ENCODE data around the gene EIF2A. TPM values are rescaled to one million over a fixed set of nuclear protein-coding genes. Genes with fewer than 3 reads are reported as not detected.

Gene EIF2A
- total RNA-seq, 1 donor from 2014 or later, result 80.9 TPM

- no peak overlapping the region for H3K4me3 ChIP-seq (ENCODE audit: low read depth, low read length)
- no peak for DNase-seq (ENCODE audit: low read depth)
- no peak for TF ChIP-seq CTCF (conservative IDR thresholded peaks at IDR 0.05; ENCODE audit: low read depth, low read length)
Observed at GRCh38 chr3:150527464-150528255, 18.9 kb upstream of the EIF2A start.

- no peak overlapping the region for H3K4me3 ChIP-seq (ENCODE audit: low read depth, low read length)
- TF ChIP-seq CTCF (conservative IDR thresholded peaks at IDR 0.05; ENCODE audit: low read depth, low read length), result peak; percentile 42
- no peak for DNase-seq (ENCODE audit: low read depth)
Observed at GRCh38 chr3:150528354-150528797, 18.2 kb upstream of the EIF2A start.

- H3K4me3 ChIP-seq (ENCODE audit: low read depth, low read length), result no peak overlapping the region
- TF ChIP-seq CTCF (conservative IDR thresholded peaks at IDR 0.05; ENCODE audit: low read depth, low read length), result no peak
- no peak for DNase-seq (ENCODE audit: low read depth)
Observed at GRCh38 chr3:150531775-150532174, 14.8 kb upstream of the EIF2A start.

- no peak for TF ChIP-seq CTCF (conservative IDR thresholded peaks at IDR 0.05; ENCODE audit: low read depth, low read length)
- H3K4me3 ChIP-seq (ENCODE audit: low read depth, low read length), result no peak overlapping the region
- DNase-seq (ENCODE audit: low read depth), result no peak
Observed at GRCh38 chr3:150535204-150535603, 11.4 kb upstream of the EIF2A start.

- no peak overlapping the region for H3K4me3 ChIP-seq (ENCODE audit: low read depth, low read length)
- no peak for TF ChIP-seq CTCF (conservative IDR thresholded peaks at IDR 0.05; ENCODE audit: low read depth, low read length)
- DNase-seq (ENCODE audit: low read depth), result no peak
Observed at GRCh38 chr3:150538324-150539208, 8.0 kb upstream of the EIF2A start.

- no peak for DNase-seq (ENCODE audit: low read depth)
- H3K4me3 ChIP-seq (ENCODE audit: low read depth, low read length), result no peak overlapping the region
- no peak for TF ChIP-seq CTCF (conservative IDR thresholded peaks at IDR 0.05; ENCODE audit: low read depth, low read length)
Observed at GRCh38 chr3:150540297-150540696, 6.3 kb upstream of the EIF2A start.

Measured in epithelial cell of proximal tubule (primary cell).